GM18499 (cell line): ENCODE results near the gene STAB2.

Experiments used
- ATAC-seq: cut with Tn5 transposase; IDR thresholded peaks from one replicate; pipeline ENCODE4 v1.9.1; 2021; ENCODE audit warnings: moderate number of reproducible peaks; ENCODE audit not compliant: insufficient read depth, unreplicated experiment

Gene STAB2

GRCh38 chr12:103735291-103735690 lies 148.2 kb downstream of the STAB2 start:
- ATAC-seq, result no peak

GRCh38 chr12:103736572-103736971 lies 149.5 kb downstream of the STAB2 start:
- no peak for ATAC-seq

DNA sequence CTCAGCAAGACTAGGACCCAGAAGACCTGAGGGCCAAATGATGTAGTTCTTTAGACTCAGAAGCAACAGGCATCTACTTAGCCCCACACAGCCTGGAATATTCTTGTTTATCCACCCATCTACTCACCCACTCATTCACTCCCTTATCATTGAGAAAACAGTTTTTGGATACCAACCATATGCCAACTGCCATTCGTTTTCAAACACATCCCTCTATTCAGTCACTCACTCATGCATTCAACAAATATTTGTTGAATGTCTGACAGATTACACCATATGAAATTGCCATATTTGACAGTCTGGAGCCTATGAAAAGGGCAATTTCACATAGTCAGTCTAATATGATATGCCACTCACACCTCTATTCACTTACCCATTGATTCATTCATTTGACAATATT lies 150.8 kb downstream of the STAB2 start:
- no peak for ATAC-seq

GRCh38 chr12:103742349-103742932 lies 155.4 kb downstream of the STAB2 start:
- ATAC-seq, result no peak

GRCh38 chr12:103743788-103744187 lies 156.7 kb downstream of the STAB2 start:
- ATAC-seq, result no peak

GRCh38 chr12:103745962-103746361 lies 158.9 kb downstream of the STAB2 start:
- ATAC-seq, result no peak

DNA sequence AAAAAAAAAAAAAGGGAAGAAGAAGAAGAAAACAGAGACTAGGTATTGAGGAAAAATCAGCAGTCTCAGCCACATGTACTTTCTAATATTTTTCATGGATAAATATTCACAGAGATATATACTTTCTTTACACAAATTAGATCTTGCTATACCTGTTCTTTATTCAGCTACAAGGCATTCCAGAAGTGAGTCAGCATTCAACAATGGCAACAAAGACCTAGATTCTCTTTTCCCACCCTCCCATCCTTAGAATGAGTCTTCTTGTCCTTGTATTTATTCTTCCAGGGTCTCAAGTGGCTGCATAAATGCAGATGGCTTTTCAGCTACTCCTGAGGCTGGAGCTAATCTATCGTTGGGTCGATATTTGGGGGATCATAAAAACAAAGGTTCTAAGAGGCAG lies 160.9 kb downstream of the STAB2 start:
- no peak for ATAC-seq

GRCh38 chr12:103748875-103749274 lies 161.8 kb downstream of the STAB2 start:
- no peak for ATAC-seq

DNA sequence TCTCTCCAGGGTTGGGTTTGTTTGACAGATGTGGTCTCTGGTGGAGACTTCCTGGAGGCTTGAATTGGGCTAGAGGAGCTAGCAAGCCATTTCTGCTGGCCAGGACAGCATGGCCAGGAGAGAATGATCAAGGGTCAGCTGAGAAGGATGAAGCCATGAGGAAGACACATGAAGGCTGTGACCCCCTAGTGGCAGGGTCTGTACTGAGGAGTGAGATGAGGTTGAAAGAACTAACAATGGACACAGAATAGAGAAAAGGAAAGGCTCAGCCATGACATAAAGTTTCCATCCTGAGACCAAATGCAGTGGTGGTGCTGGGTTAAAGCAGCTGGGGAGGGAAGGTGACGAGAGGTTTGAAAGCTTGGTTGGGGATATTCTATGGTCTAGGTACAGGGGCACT lies 164.1 kb downstream of the STAB2 start:
- no peak for ATAC-seq

DNA sequence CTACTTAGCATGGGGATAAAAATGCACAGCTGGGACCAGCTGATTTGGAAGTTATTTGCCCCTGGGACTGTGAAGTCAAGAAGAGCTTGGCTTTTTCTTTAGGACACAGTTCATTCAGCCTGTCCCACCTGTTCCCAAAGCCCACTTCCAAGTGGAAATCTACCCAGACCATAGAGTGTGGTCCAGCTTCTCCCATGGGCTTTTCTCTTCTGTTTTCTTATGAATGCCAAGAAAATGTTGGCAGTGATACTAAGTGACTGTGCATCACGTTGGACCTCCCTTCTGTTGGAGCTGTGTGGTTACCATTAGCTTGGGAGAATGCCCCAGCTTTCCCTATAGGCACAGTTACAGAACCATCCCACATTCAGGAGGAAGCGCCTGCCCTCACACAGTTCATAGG lies 164.5 kb downstream of the STAB2 start:
- ATAC-seq, result no peak

DNA sequence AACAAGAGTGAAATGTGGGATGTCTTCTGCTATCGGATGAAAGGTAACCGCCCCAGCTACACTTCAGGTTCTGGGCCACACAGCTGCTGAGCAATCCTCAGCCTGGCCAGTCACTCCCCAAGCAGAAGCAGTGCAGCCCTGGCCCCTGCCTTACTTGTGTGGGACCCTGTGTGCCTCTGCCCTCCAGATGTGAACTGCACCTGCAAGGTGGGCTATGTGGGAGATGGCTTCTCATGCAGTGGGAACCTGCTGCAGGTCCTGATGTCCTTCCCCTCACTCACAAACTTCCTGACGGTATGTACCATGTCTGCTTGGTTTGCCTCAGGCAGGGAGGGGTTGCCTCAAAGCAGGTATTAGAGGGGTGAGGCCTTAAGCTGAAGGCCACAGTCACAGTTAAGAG lies 168.4 kb downstream of the STAB2 start:
- ATAC-seq, result no peak

DNA sequence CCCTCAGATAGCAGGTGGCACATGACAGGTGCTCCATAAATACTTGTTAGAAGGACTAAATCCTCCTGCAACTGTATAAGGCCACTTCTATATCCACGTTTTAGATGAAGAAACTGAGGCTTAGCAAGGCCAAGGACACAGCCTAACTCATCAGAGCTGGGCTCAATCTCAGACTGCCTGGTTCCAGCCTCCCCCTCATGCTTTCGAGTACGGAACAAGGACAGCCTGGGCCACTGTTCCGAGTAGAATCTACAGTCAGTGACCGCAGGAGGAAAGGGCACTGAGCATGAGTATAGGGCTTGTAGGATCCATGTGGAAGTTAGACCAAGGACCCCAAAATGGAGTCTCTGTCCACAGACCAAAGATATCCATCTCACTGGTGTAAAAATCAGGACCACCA lies 169.4 kb downstream of the STAB2 start:
- no peak for ATAC-seq

GRCh38 chr12:103757248-103757647 lies 170.2 kb downstream of the STAB2 start:
- no peak for ATAC-seq

DNA sequence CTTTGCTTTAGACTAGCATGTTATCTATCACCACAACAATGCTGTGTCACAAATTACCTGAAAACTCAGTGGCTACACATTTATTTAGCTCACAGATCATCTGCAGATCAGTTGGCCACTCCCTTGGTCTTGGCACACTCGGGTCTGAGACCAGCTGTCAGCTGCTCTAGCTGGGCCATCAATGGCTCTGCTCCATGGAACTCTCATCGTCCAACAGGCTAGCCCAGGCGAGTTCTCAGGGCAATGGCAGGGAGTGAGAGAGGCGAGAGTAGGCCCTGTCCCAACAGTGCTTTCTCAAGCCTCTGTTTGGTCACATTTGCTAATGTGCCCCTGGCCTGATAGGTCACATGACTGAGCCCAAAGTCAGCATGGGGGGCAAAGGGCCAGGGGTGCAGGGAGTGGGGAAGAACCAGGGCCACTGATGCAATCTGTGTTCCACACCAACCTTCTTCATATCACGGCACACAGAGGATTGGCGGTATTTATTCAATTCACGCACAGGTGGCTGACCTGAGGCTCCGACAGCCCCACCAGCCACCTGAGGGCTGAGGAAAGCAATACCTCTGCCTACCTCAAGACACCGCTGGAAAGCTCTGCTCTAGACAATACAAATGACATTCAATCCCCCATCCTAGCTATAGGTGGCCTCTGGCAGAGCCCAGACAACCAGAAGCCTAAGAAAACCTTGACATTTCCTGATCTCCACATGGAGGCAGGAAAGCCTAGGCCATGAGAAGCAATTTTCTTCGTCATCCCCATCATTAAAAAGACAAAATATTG lies 171.4 kb downstream of the STAB2 start:
- no peak for ATAC-seq

- no peak for ATAC-seq
These were observed 175.4 kb downstream of the STAB2 start for GRCh38 chr12:103762473-103762872.

DNA sequence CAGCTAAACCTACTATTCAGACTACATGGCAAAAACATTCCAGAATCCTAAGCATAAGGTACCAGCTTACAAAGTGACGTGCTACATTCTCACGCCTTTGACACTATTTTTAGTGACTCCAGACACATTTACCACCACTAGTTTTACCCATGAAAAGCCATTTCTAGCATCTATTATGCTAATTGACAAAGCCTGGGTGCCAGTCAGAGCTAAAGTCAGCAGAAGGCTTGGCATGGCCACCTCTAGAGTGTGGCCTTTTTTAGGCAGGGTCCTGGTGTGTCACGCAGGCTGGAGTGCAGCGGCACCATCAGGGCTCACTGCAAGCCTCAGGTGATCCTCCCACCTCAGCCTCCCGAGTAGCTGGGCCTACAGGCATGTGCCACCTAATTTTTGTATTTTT lies 178.2 kb downstream of the STAB2 start:
- no peak for ATAC-seq

DNA sequence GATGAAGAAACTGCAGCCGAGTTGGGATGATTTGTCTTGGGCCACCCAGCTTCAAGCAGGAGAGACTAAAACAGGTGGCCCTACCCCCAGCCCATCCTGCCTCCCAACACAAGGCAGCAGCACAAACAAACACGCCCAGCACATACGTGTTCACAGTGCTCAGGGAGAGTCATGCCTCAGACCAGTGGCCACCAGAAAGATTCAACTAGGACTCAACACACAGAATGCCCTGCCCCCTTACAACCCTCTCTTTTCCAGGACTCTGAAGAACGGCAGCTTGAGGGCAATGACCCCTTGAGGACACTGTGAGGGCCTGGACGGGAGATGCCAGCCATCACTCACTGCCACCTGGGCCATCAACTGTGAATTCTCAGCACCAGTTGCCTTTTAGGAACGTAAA lies 179.0 kb downstream of the STAB2 start:
- ATAC-seq, result no peak

DNA sequence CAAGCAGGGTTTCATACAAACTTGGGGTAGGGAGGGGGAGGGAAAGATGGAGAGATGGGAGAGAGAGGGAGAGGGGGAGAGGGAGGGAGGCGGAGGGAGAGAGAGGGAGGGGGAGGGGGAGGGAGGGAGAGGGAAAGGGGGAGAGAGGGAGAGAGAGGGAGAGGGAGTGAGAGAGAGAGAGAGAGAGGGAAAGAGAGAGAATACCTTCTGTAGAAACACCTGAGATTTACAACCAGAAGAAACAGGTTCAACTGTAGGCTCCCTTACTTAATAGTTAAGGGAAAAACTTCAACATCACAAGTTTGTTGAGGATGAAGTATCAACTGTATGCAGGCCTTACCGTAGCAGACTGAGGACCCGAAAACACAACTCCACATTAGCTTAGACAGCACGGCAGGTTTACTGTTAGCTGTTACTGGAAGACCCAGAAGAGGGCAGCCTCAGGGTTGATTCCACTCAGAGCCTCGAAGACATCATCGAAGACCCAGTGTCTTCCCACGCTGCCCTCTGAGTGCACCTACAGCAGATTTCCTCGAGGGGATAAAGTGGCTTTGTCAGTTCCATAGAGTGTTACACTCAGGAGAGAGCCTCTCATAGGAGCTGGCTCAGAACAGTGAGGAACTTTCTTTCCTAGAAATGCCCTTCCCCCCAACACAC lies 181.5 kb downstream of the STAB2 start:
- no peak for ATAC-seq

- no peak for ATAC-seq
These were observed 182.3 kb downstream of the STAB2 start for GRCh38 chr12:103769240-103769945.

DNA sequence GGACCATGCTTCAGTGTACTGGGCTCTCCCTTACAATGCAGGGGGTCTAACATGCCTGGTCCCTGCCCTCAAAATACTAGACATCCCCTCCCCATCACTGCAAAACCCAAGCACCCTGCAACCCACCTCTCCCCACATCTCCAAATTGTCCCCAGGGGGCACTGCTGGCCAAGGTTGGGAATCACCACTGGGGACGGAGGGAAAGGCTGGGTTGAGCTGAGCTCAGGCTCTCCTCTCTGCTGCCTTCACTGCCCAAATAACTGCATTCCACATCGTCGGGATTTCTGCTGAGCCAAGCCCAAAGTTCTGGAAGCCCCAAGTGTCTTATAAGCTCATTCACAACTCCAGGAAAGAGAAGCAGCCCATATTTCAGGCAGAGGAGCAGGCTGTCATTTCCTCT lies 184.4 kb downstream of the STAB2 start:
- ATAC-seq, result no peak
